HG03025 (cell line): ENCODE results near the gene NUDT3.
"Not testable (repeated sequence)": the region's sequence is repeated elsewhere in the genome, so short reads cannot be mapped to it uniquely, and the experiment has no call there.

Experiments used
- ATAC-seq: cut with Tn5 transposase; IDR thresholded peaks from one replicate; pipeline ENCODE4 v1.9.1; 2021; ENCODE audit warnings: mild to moderate bottlenecking, moderate library complexity; ENCODE audit not compliant: unreplicated experiment, low FRiP score

NUDT3 gene

DNA sequence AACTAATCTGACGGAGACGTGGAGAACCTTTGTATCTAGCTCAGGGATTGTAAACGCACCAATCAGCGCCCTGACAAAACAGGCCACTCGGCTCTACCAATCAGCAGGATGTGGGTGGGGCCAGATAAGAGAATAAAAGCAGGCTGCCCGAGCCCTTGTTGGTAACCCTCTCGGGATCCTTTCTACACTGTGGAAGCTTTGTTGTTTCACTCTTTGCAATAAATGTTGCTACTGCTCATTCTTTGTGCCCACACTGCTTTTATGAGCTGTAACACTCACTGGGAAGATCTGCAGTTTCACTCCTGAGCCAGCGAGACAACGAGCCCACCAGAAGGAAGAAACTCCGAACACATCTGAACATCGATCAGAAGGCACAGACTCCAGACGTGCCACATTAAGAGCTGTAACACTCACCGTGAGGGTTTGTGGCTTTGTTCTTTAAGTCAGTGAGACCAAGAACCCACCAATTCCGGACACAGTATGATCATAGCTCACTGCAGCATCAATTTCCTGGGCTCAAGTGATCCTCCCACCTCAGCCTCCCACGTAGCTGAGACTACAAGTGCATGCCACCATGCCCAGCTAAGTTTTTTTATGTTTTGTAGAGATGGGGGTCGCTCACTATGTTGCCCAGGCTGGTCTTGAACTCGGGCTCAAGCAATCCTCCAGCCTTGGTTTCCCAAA lies 122.7 kb downstream of the NUDT3 start:
- ATAC-seq: not testable (repeated sequence)

DNA sequence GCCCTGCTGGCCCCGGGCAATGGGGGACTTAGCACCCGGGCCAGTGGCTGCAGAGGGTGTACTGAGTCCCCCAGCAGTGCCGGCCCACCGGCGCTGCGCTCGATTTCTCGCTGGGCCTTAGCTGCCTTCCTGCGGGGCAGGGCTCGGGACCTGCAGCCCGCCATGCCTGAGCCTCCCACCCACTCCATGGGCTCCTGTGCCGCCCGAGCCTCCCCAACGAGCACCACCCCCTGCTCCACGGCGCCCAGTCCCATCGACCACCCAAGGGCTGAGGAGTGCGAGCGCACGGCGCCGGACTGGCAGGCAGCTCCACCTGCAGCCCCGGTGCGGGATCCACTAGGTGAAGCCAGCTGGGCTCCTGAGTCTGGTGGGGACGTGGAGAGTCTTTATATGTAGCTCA lies 123.3 kb downstream of the NUDT3 start:
- not testable (repeated sequence) for ATAC-seq

DNA sequence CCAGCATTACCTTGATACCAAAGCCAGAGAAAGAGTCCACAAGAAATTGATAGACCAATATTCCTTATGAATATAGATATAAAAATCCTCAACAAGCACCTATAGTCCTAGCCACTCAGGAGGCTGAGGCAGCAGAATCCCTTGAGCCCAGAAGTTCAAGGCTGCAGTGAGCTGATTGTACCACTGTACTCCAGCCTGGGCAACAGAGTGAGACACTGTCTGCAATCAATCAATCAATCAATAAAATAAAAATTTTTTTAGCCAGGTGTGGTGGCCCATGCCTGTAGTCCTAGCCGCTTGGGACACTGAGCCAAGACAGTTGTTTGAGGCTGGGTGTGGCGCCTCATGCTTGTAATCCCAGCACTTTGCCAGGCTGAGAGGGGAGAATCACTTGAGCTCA lies 124.7 kb downstream of the NUDT3 start:
- no peak for ATAC-seq

DNA sequence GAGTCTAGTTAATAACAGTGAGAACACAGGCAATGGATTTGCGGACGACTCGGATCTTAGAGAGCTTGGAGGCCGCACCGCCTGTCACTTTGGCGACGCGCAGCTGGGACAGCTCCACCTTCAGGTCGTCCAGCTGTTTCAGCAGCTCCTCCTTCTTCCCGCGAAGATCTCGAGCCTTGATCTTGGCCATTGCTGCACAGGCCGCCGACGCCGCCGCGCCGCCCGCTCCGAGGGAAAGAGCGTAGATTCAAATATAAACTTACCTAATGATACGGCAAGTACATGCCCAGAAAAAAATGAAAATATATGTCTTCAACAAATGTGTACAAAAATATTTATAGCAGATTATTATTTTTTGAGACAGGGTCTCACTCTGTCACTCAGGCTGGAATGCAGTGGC lies 129.0 kb downstream of the NUDT3 start:
- not testable (repeated sequence) for ATAC-seq

DNA sequence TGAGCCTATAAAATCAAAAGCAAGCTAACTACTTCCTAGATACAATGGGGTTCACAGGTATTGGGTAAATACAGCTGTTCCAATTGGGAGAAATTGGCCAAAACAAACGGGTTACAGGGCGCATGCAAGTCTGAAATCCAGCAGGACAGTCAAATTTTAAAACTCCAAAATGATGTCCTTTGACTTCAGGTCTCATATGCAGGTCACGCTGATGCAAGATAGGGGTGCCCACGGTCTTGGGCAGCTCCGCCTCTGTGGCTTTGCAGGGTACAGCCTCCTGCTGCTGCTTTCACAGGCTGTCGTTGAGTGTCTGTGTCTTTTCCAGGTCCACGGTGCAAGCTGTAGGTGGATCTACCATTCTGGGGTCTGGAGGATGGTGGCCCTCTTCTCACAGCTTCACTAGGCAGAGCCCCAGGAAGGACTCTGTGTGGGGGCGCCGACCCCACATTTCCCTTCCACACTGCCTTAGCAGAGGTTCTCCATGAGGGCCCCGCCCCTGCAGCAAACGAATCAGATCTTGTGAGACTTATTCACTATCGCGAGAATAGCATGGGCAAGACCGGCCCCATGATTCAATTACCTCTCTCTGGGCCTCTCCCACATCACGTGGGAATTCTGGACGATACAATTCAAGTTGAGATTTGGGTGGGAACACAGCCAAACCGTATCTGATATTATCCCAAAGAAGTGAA lies 131.7 kb downstream of the NUDT3 start:
- ATAC-seq: no peak

DNA sequence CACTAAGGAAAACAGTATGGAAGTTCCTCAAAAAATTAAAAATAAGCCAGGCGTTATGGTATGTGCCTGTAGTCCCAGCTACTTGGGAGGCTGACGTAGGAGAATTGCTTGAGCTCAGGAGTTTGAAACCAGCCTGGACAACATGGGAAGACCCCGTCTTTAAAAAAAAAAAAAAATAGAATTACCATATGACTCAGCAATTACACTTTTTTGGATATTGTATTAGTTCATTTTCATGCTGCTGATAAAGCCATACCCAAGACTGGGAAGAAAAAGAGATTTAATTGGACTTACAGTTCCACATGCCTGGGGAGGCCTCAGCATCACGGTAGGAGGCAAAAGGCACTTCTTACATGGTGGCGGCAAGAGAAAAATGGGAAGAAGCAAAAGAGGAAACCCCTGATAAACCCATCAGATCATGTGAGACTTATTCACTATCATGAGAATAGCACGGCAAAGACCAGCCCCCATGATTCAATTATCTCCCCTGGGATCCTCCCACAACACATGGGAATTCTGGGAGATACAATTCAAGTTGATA lies 132.9 kb downstream of the NUDT3 start:
- no peak for ATAC-seq

DNA sequence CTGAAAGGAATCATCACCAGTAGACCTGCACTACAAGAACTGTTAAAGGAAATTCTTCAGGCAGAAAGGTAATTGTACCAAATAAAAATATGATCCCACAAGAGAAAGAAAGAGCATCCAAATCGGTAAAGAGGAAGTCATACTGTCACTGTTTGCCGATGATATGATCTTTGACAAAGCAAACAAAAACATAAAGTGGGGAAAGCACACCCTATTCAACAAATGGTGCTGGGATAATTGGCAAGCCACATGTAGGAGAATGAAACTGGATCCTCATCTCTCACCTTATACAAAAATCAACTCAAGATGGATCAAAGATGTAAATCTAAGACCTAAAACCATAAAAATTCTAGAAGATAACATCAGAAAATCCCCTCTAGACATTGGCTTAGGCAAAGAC lies 140.1 kb downstream of the NUDT3 start:
- not testable (repeated sequence) for ATAC-seq

DNA sequence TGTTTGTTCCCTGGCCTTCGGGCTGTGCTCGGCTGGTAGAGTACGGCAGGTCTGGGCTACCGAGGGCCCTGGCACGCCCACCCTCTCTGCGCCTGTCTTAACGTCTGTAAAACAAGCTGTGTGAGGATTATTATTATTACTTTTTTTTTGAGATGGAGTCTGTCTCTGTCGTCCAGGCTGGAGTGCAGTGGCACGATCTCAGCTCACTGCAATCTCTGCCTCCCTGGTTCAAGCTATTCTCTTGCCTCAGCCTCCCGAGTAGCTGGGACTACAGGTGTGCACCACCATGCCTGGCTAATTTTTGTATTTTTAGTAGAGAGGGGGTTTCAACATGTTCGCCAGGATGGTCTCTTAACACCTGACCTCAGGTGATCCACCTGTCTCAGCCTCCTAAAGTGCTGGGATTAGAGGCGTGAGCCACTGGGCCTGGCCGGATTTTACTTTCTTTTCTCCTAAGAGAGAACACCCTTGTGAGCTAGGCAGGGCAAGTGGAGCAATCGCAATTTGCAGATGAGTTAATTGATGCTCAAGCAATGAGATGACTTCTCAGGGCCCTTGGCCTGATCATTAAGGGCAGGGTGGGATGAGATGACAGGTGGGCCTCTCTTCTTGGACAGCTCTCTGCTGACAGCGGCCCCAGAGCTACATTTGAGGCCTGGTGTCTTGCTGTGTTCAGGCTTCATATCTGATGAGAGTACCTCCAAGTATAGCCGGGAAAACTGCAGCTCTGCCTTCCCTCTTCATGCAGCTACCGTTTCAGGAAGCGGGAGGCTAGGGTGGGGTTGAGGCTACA lies 142.8 kb downstream of the NUDT3 start:
- peak; percentile 33 for ATAC-seq

DNA sequence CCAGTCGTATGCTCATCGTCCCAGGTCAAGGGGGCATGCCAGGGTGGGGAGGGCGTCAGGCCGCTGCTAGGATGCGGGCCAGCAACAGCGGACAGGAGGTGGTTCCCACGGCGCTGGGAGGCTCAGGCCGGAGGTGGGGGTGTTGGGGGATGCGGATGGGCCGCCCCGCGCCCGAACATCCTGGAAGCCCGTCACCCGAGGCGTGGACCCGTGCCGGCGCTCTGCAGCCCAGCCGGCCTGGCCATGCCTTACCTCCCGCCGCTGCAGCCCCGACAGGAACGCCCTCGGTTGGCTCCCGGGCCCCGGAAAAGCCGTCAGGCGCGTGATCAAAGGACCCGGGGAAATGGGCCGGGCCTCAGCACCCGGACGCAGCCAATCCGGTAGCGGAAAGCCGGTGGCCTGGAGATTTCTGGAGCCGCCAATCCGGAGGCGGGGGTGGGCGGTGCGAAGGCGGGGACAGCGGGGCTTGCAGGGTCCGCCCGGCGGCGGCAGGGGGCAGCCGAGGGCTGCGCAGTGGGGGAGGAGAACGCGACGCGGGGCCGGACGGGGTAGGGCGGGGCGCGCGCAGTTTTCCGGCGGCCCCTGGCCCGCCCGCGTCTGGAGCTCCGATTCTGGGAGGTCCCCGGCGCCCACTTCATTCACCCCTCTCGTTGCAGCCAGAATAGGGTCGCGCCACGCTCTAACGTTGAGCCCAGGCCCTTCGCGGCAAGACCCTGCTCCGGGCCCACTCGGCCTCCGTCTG lies 143.6 kb downstream of the NUDT3 start, which contains the start of gene SMIM29:
Gene SMIM29, minus strand, starts transcription at position 280 of the 742 bp plus-strand sequence. CDS start 1,215 bp downstream, outside the sequence.
- ATAC-seq: peak; percentile 71

DNA sequence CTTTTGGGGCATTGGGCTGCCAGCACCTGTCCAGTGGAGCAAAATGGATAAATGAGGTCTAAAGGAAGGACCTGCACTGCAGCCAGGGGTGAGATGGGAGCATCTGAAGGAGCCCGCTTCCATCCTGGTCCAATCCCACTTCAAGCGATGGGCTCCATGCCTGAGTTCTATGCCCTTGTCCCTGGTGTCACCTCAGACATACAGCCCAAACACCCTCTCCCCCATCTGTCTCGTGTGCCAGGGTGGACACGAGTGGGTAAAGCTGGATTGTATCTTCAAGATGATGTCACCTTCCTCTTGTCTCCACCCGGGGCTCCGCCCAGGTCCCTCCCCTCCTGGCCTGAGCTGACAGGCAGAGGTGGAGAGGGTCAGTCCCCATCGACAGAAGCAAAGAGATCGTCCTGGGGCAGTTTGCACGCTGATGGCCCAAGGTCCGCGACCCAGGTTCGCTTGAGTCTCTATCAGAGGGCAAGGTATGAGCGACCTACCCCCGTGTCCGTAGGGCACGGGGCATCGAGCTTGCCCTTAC lies 144.2 kb downstream of the NUDT3 start:
- peak; percentile 1 for ATAC-seq

DNA sequence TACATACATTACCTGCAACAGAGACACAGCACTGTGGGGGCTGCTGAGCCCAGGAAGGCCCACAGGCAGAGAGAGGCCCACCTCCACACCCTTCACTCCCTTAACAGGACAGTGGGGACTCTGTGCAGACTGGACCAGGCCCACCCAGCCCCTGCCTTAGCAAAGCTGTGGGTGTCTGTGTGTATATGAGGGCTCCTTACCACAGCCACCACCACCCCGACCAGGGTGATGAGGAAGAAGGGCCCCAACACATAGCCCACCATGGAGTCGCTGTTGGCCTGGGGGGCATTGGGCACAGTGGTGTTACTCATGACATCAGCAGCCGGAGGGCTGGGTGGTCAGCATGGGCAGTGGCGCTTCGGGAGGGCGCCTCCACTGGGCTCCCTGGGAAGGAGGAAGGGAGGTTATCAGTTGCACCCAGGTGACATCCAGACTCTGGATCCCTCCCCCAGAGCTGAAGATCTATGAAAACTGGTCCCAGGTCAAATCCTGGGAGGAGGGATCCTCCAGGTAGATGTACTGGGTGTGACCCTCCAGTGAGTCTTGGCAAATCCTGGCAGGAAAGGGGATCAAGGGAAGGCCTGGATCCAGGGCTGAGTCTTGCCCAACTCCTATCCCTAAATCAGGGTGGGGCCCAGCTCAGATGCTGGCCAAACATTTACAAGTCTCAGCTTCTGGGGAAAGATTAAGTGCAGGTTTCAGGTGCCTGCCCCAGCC lies 144.8 kb downstream of the NUDT3 start:
- no peak for ATAC-seq

DNA sequence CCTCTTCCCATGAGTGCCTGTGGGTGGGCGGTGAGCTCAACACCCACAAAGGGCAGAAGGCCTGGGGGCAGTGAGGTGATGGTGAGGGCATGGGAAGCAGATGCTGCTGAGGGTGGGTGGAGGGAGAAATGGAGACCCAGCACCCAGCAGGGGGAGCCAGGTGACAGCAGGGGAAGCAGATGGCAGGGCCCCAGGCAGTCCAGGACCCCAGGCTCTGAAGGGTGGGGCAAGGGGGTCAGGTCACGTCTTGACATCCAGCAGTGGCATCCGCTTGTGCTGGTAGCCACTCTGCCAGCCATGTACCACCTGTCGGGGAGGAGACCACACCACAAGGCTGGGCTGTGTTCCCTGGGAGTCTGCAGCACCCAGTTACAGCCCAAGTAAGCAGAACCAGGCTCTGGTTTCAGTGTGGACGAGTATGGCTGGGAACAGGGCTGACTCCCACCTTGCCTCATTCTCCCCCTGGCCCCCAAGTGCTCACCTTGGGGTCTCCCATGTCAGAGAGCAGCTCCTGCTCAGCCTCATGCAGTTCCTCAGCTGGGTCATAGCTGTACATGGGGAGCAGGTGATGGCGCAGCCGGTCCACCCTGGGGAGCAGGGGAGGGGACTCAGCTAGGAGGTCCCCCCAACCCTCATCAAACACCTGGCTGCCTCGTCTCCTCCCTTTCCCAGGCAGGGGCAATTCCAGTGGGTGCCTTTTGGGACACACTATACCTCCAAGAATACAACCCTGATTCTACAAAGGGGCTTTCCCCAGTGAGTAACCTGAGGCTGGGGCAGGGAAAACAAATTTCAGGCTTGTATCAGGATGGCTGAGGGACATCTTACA lies 145.7 kb downstream of the NUDT3 start:
- no peak for ATAC-seq

DNA sequence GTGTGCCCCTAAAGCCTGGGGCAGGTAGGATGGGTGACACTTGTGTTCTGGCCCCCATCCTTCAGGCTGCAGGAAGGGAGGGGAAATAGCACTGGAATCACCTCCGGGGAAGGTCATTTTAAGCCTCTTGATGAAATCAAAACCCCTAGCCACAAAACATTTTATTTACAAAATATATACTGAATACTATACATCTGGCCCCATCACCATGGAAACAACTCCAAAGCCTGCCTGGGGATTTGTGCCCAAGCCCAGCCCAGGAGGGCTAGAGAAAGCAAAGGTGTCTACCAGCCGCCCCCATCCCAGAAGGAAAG lies 146.3 kb downstream of the NUDT3 start:
- no peak for ATAC-seq

DNA sequence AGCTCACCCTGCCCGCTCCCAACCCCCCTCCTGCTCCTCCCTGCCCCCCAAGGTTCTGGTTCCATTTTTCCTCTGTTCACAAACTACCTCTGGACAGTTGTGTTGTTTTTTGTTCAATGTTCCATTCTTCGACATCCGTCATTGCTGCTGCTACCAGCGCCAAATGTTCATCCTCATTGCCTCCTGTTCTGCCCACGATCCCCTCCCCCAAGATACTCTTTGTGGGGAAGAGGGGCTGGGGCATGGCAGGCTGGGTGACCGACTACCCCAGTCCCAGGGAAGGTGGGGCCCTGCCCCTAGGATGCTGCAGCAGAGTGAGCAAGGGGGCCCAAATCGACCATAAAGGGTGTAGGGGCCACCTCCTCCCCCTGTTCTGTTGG lies 146.7 kb downstream of the NUDT3 start:
- ATAC-seq: not testable (repeated sequence)

DNA sequence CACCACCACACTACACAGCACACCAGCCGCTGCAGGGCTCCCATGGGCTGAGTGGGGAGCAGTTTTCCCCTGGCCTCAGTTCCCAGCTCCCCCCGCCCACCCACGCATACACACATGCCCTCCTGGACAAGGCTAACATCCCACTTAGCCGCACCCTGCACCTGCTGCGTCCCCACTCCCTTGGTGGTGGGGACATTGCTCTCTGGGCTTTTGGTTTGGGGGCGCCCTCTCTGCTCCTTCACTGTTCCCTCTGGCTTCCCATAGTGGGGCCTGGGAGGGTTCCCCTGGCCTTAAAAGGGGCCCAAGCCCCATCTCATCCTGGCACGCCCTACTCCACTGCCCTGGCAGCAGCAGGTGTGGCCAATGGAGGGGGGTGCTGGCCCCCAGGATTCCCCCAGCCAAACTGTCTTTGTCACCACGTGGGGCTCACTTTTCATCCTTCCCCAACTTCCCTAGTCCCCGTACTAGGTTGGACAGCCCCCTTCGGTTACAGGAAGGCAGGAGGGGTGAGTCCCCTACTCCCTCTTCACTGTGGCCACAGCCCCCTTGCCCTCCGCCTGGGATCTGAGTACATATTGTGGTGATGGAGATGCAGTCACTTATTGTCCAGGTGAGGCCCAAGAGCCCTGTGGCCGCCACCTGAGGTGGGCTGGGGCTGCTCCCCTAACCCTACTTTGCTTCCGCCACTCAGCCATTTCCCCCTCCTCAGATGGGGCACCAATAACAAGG lies 147.3 kb downstream of the NUDT3 start:
- not testable (repeated sequence) for ATAC-seq

DNA sequence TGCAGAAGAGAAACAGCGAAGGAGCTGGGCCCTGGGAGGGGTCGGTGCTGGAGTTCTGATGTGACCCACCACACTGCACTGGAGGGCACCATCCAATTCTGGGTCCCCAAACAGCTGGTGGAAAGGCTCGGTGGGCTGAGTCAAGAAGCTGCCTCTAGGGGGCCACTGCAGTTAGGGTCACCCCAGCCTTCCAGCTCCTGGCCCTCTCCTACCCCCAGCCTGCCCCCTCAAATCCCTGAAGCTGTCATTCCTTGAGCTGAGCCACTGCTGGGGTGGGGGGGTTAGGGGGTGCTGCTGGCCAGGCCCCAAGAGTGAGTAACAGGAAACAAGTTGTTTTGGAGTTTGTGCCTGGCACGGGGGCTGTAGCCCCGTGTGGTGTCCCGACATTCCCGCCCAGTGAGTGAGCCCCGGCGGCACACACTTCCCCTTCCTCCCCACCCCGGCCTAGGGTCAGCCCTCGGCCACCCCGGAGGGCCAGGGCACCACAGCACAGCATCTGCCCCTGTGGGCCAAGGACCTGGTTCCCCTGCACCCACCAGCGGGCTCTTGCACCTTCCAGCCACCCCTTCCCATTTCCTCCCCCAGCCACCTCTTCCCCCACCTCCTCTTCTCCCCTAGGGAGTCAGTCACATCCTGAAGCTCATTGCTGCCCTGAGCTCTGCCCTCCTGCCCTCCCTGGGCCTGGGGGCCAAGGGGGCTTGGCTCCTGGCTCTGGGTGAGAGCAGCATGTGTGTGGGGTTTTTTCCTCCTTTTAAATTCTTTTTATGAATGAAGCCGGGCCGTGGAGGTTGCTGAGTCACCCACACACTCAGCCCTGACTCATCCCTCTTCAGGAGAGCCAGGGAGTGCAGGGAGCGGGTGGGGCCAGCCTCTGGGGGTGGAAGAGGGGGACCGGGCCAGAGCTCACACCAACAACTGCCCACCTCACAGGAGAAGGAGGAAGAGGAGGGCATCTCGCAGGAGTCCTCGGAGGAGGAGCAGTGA lies 148.3 kb downstream of the NUDT3 start:
- ATAC-seq: no peak
